H1 (cell line): ENCODE data around the gene F2RL2. TPM values are rescaled to one million over a fixed set of nuclear protein-coding genes. Genes with fewer than 3 reads are reported as not detected.

Experiments used
- CTCF ChIA-PET: fragments of 300-600 bp; sonication (Branson Sonifier 250); formaldehyde crosslinking; loops from one replicate; lab custom pipeline; 2021; ENCODE audit not compliant: partially characterized antibody; lab: Charles Lee
- POLR2A ChIA-PET: fragments of 300-600 bp; sonication (Branson Sonifier 250); formaldehyde crosslinking; loops from one replicate; lab custom pipeline; 2021; ENCODE audit warnings: inconsistent platforms; ENCODE audit not compliant: partially characterized antibody; lab: Charles Lee
- DNase-seq, 2 experiments: peaks; one replicate each; pipeline versions ENCODE4 v3.0.0 to v3.0.0-alpha.2; 2010 to 2022; ENCODE audit warnings: low spot score in 2 of 2, low read depth in 1 of 2, mixed read lengths in 1 of 2
- FAIRE-seq: peaks from 2 replicates; lab custom pipeline; 2011; peaks lifted over from hg19 to GRCh38; lab: Jason Lieb, UNC
- H2AFZ ChIP-seq: 2 replicates; pipeline ENCODE4 v1.8.1; 2012; ENCODE audit warnings: low read length, inconsistent platforms
- H2AK5ac ChIP-seq: 2 replicates; pipeline ENCODE4 v1.6.1; 2013; ENCODE audit warnings: low read depth, low read length
- H2BK120ac ChIP-seq: replicated peaks from 2 replicates; pipeline ENCODE3; 2013; ENCODE audit warnings: low read depth, low read length, inconsistent platforms
- H2BK12ac ChIP-seq: 2 replicates; pipeline ENCODE4 v1.6.1; 2013; ENCODE audit warnings: low read depth, low read length
- H2BK15ac ChIP-seq: 2 replicates; pipeline ENCODE4 v1.6.1; 2013; ENCODE audit warnings: low read length
- H2BK20ac ChIP-seq: 2 replicates; pipeline ENCODE4 v1.6.1; 2013; ENCODE audit warnings: low read length
- H2BK5ac ChIP-seq: 2 replicates; pipeline ENCODE4 v1.6.1; 2013; ENCODE audit warnings: low read depth, low read length
- H3K14ac ChIP-seq: 2 replicates; pipeline ENCODE4 v1.6.1; 2013; ENCODE audit warnings: inconsistent platforms; ENCODE audit not compliant: insufficient read length
- H3K18ac ChIP-seq: 2 replicates; pipeline ENCODE4 v1.6.1; 2013; ENCODE audit warnings: low read length; ENCODE audit errors: extremely low read depth
- H3K23ac ChIP-seq: 2 replicates; pipeline ENCODE4 v1.6.1; 2013; ENCODE audit warnings: inconsistent platforms; ENCODE audit not compliant: insufficient read length
- H3K23me2 ChIP-seq: 2 replicates; pipeline ENCODE4 v1.6.1; 2013; ENCODE audit warnings: low read depth, low read length
- H3K27ac ChIP-seq: 2 replicates; pipeline ENCODE4 v1.6.1; 2011; ENCODE audit warnings: low read depth, low read length, inconsistent platforms
- H3K27me3 ChIP-seq, 4 experiments: replicated peaks in 1 of 4; 1 replicate in 1 of 4; 2 replicates in 3 of 4; pipeline versions ENCODE4 v1.6.1 to v1.8.1; 2011 to 2013; ENCODE audit warnings: low read length in 3 of 4, mild to moderate bottlenecking in 3 of 4, inconsistent platforms in 2 of 4, mixed read lengths in 2 of 4, moderate library complexity in 1 of 4; ENCODE audit not compliant: control insufficient read depth in 3 of 4, insufficient read depth in 3 of 4; ENCODE audit errors: extremely low read depth in 1 of 4
- H3K36me3 ChIP-seq, 4 experiments: 2 replicates each; pipeline versions ENCODE4 v1.6.1 to v1.8.1; 2011 to 2013; ENCODE audit warnings: mild to moderate bottlenecking in 4 of 4, low read length in 3 of 4, moderate library complexity in 2 of 4, control low read depth in 1 of 4, inconsistent platforms in 1 of 4; ENCODE audit not compliant: insufficient read depth in 4 of 4, control insufficient read depth in 2 of 4
- H3K4ac ChIP-seq: replicated peaks from 2 replicates; pipeline ENCODE3; 2013; ENCODE audit warnings: low read length, low read depth, mixed read lengths, inconsistent platforms; ENCODE audit not compliant: insufficient read length
- H3K4me1 ChIP-seq, 4 experiments: replicated peaks in 1 of 4; 1 replicate in 1 of 4; 2 replicates in 3 of 4; pipeline versions ENCODE4 v1.6.1 to v1.8.1; 2011 to 2013; ENCODE audit warnings: low read length in 3 of 4, inconsistent platforms in 2 of 4, mixed read lengths in 1 of 4; ENCODE audit not compliant: insufficient read depth in 4 of 4, control insufficient read depth in 3 of 4
- H3K4me2 ChIP-seq, 2 experiments: 2 replicates each; pipeline versions ENCODE4 v1.6.1 to v1.8.1; 2011 to 2013; ENCODE audit warnings: low read depth in 2 of 2, low read length in 2 of 2, control low read depth in 1 of 2, inconsistent platforms in 1 of 2, mild to moderate bottlenecking in 1 of 2; ENCODE audit not compliant: insufficient read depth in 1 of 2
- H3K4me3 ChIP-seq, 4 experiments: fragments of 200-600, 300-600 bp in 1 of 4; sonication (generic), shearing (Covaris generic), sonication (Bioruptor Twin) in 1 of 4; 2 replicates each; pipeline versions ENCODE4 v1.5.1 to v1.8.1; 2011 to 2016; ENCODE audit warnings: low read length in 4 of 4, low read depth in 3 of 4, control low read depth in 2 of 4, inconsistent platforms in 2 of 4, mild to moderate bottlenecking in 2 of 4, mixed read lengths in 1 of 4, moderate library complexity in 1 of 4; ENCODE audit not compliant: insufficient read depth in 2 of 4; ENCODE audit errors: extremely low read depth in 1 of 4
- H3K56ac ChIP-seq: replicated peaks from 2 replicates; pipeline ENCODE3; 2013; ENCODE audit warnings: low read depth, mild to moderate bottlenecking, mixed read lengths, low read length, inconsistent platforms; ENCODE audit not compliant: insufficient read length
- H3K79me1 ChIP-seq: 2 replicates; pipeline ENCODE4 v1.6.1; 2013; ENCODE audit warnings: low read depth, low read length, control low read depth
- H3K79me2 ChIP-seq, 2 experiments: 2 replicates each; pipeline versions ENCODE4 v1.6.1 to v1.8.1; 2012 to 2013; ENCODE audit warnings: low read length in 2 of 2, mild to moderate bottlenecking in 2 of 2, inconsistent platforms in 1 of 2; ENCODE audit not compliant: insufficient read depth in 2 of 2, control insufficient read depth in 1 of 2
- H3K9ac ChIP-seq, 4 experiments: replicated peaks in 1 of 4; 1 replicate in 1 of 4; 2 replicates in 3 of 4; pipeline versions ENCODE4 v1.6.1 to v1.8.1; 2011 to 2013; ENCODE audit warnings: low read depth in 3 of 4, low read length in 3 of 4, control low read depth in 2 of 4, mild to moderate bottlenecking in 2 of 4, moderate library complexity in 2 of 4, inconsistent platforms in 1 of 4; ENCODE audit errors: extremely low read depth in 1 of 4
- H3K9me3 ChIP-seq, 2 experiments: 2 replicates each; pipeline versions ENCODE4 v1.6.1 to v1.8.1; 2012 to 2013; ENCODE audit warnings: mild to moderate bottlenecking in 2 of 2, moderate library complexity in 2 of 2, control low read depth in 1 of 2, inconsistent platforms in 1 of 2, low read depth in 1 of 2, low read length in 1 of 2, mixed read lengths in 1 of 2; ENCODE audit not compliant: insufficient read depth in 2 of 2
- H4K20me1 ChIP-seq, 2 experiments: replicated peaks in 1 of 2; 2 replicates each; pipeline versions ENCODE3 to v1.8.1; 2011 to 2013; ENCODE audit warnings: inconsistent platforms in 2 of 2, low read length in 2 of 2, mild to moderate bottlenecking in 1 of 2; ENCODE audit not compliant: insufficient read depth in 2 of 2, control insufficient read depth in 1 of 2
- H4K5ac ChIP-seq: 2 replicates; pipeline ENCODE4 v1.6.1; 2013; ENCODE audit warnings: low read length, low read depth, mixed read lengths, inconsistent platforms; ENCODE audit not compliant: insufficient read length
- H4K8ac ChIP-seq: 2 replicates; pipeline ENCODE4 v1.8.0; 2013; ENCODE audit warnings: mild to moderate bottlenecking, moderate library complexity, low read length, inconsistent platforms; ENCODE audit not compliant: insufficient read depth; ENCODE audit errors: extremely low read depth
- H4K91ac ChIP-seq: replicated peaks from 2 replicates; pipeline ENCODE3; 2013; ENCODE audit warnings: low read length, mixed read lengths, inconsistent platforms; ENCODE audit not compliant: insufficient read length
- ASH2L ChIP-seq: fragments of 200-600, 300-600 bp; sonication (generic); IDR thresholded peaks from one replicate; pipeline ENCODE4 v1.7.1; 2017; ENCODE audit warnings: low read length
- BRCA1 ChIP-seq: IDR thresholded peaks from 2 replicates; pipeline ENCODE4 v1.6.1; 2012; ENCODE audit warnings: low read depth, low read length, improper control_type of control experiment
- CHD1 ChIP-seq: IDR thresholded peaks from 2 replicates; pipeline ENCODE4 v1.6.1; 2012; ENCODE audit warnings: low read depth, low read length, improper control_type of control experiment
- FOSL1 ChIP-seq: IDR thresholded peaks from 2 replicates; pipeline ENCODE4 v1.6.1; 2011; ENCODE audit warnings: mild to moderate bottlenecking, low read depth, low read length, moderate library complexity; ENCODE audit not compliant: insufficient read depth
- KDM1A ChIP-seq: fragments of 200-600, 300-600 bp; sonication (generic); IDR thresholded peaks from 2 replicates; pipeline ENCODE4 v1.7.1; 2016; ENCODE audit warnings: mild to moderate bottlenecking, low read length, borderline replicate concordance
- SIX5 ChIP-seq: IDR thresholded peaks from 2 replicates; pipeline ENCODE4 v1.6.1; 2011; ENCODE audit warnings: mild to moderate bottlenecking, low read depth, low read length
- SP1 ChIP-seq: IDR thresholded peaks from 2 replicates; pipeline ENCODE4 v1.6.1; 2011; ENCODE audit warnings: low read depth, low read length
- WGBS, 2 experiments: shearing (Covaris generic) in 1 of 2; methylation state at CpG; one replicate each; pipeline versions ENCODE4 v1.1.6 to v1.1.7; 2013 to 2015; ENCODE audit warnings: low lambda C conversion rate in 2 of 2, mixed read lengths in 2 of 2, inconsistent platforms in 1 of 2, low coverage in 1 of 2, missing lambda C conversion rate in 1 of 2; ENCODE audit not compliant: insufficient replicate concordance in 2 of 2, insufficient coverage in 1 of 2, insufficient read length in 1 of 2; ENCODE audit errors: extremely low coverage in 1 of 2, missing lambda C conversion rate in 1 of 2; 5-methylcytosine and 5-hydroxymethylcytosine counted together
- polyA plus RNA-seq, 7 experiments: library from polyadenylated mRNA; depleted of rRNA in 3 of 7; stranded (reverse) in 5 of 7; unstranded in 2 of 7; fragments of >200 nt in 5 of 7; fragments of 200-250 nt in 2 of 7; gene quantifications; 1 replicate in 5 of 7; 2 replicates in 1 of 7; 4 replicates in 1 of 7; pipeline versions ENCODE4 v1.2.1 to v1.2.3, GENCODE V29; 2011 to 2013; ENCODE audit warnings: missing spikeins in 2 of 7, mixed read lengths in 2 of 7
- total RNA-seq: library from RNA; stranded (reverse); fragmentation: NEBNext Ultra II Directional; extraction: Animal tissue kit (Norgen Biotek cat#: 25700); gene quantifications from 2 replicates; pipeline ENCODE4 v1.2.1, GENCODE V29; 2021
- TF ChIP-seq, protein P1 (sequence below): IDR thresholded peaks from 2 replicates; pipeline ENCODE4 v1.6.1; 2011; ENCODE audit warnings: low read depth, mild to moderate bottlenecking, low read length; ENCODE audit not compliant: insufficient read depth
- TF ChIP-seq, protein P2 (sequence below): IDR thresholded peaks from 2 replicates; pipeline ENCODE4 v1.6.1; 2012; ENCODE audit warnings: inconsistent platforms

The F2RL2 gene
- total and polyA plus RNA-seq, 2 of the 8 experiments (the other 6 are each of a cell fraction or from before 2014, with no cell fraction given): 0.03 to 0.07 TPM

DNA sequence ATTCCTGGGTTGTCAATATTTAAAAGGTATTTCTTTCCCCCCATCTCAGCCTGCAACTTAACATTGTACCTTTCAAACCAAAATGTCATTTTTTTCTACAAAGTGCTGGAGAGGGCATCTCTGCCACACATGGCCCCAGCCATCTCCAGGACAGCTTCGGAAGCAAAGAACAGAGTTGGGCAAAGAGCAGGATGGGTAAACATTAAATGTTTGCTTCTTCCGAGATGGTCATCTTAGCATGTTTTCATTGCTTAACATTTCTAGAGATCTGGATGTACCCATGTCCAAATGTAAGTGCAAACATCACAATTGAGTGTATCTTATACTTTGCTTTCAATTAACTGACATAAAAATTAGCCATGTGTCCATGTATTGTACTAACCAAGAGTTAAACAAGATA, 14.3 kb upstream of the F2RL2 start:
- Histone ChIP-seq H3K23me2 (no peaks in the 10 kb centered on the region), H2BK120ac (no peak overlapping the region), H3K4me1 (peaks cover 0 to 4% (median 0%) of the 10 kb centered on the region in 4 experiments; a peak in 1 of 7 replicates), H2BK20ac (no peak overlapping the region), H4K5ac (no peak overlapping the region), H3K23ac (no peak overlapping the region), H3K4me2 (no peak overlapping the region), H3K79me2 (no peaks in the 10 kb centered on the region), H2AK5ac (no peak overlapping the region), H4K91ac (no peak overlapping the region), H3K79me1 (no peaks in the 10 kb centered on the region), H3K18ac (no peak overlapping the region), H3K9me3 (no peaks in the 10 kb centered on the region), H3K56ac (no peak overlapping the region), H3K9ac (no peak overlapping the region), H4K8ac (no peak overlapping the region), H3K4ac (no peak overlapping the region), H3K27ac (no peak overlapping the region), H2BK5ac (no peak overlapping the region), H3K4me3 (no peak overlapping the region), H2BK12ac (no peak overlapping the region), H2AFZ (no peak overlapping the region), H3K27me3 (no peaks in the 10 kb centered on the region), H4K20me1 (no peaks in the 10 kb centered on the region), H3K14ac (no peak overlapping the region), H2BK15ac (no peak overlapping the region), H3K36me3 (peaks cover 0 to 3% (median 0%) of the 10 kb centered on the region in 4 experiments; a peak in 1 of 8 replicates)
- FAIRE-seq: no peak
- ChIA-PET POLR2A (interaction anchor here (1.1 kb wide), 1 partner anchor 25 kb away, joined by 3 read pairs; no protein-coding TSS in a partner anchor), CTCF (interaction anchor here (1.5 to 3.0 kb wide), 3 partner anchors 36 to 234 kb away, joined by 4 to 21 read pairs (median 6); partner anchors contain the start of gene IQGAP2)
- 90% methylated on average over 2 of the region's 2 CpGs; no CpG with 5 or more reads in 1 of the 2 experiments for WGBS, 2 experiments
- no peak for DNase-seq
- no peak for TF ChIP-seq FOSL1
- TF ChIP-seq, protein P1, sequence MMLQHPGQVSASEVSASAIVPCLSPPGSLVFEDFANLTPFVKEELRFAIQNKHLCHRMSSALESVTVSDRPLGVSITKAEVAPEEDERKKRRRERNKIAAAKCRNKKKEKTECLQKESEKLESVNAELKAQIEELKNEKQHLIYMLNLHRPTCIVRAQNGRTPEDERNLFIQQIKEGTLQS: no peak
- TF ChIP-seq BRCA1: no peak
- TF ChIP-seq SP1: no peak
- TF ChIP-seq CHD1: no peak
- no peak for TF ChIP-seq SIX5
- TF ChIP-seq, protein P2, sequence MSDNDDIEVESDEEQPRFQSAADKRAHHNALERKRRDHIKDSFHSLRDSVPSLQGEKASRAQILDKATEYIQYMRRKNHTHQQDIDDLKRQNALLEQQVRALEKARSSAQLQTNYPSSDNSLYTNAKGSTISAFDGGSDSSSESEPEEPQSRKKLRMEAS: no peak
- TF ChIP-seq ASH2L: no peak
- no peak for TF ChIP-seq KDM1A
